Endothelial cell of umbilical vein (primary cell): ENCODE data around the gene AKT2. TPM values are rescaled to one million over a fixed set of nuclear protein-coding genes. Genes with fewer than 3 reads are reported as not detected.

Experiments
- BruUV-seq: library from RNA; stranded (reverse); fragments of 400-500 nt; replicated peaks from 2 replicates; lab custom pipeline; 2021; lab: Mats Ljungman, UMichigan
- CTCF ChIA-PET: fragments of 300-600, 350-600 bp; sonication (Branson Sonifier 250); formaldehyde crosslinking; loops from one replicate; lab custom pipeline; 2021; ENCODE audit warnings: antibody characterized with exemption, inconsistent platforms; lab: Charles Lee
- POLR2A ChIA-PET: fragments of 300-600, 350-600 bp; sonication (Branson Sonifier 250); formaldehyde crosslinking; loops from one replicate; lab custom pipeline; 2021; ENCODE audit warnings: antibody characterized with exemption, inconsistent platforms; lab: Charles Lee
- DNase-seq: peaks from one replicate; pipeline ENCODE4 v3.0.0-alpha.2; 2011; ENCODE audit warnings: low read depth, low spot score
- FAIRE-seq: peaks from 2 replicates; lab custom pipeline; 2011; peaks lifted over from hg19 to GRCh38; lab: Jason Lieb, UNC
- H2AFZ ChIP-seq: 2 replicates; pipeline ENCODE4 v1.6.0; 2012; ENCODE audit warnings: low read depth, low read length, control low read depth, inconsistent platforms
- H3K27ac ChIP-seq: 2 replicates; pipeline ENCODE4 v1.5.1; 2011; ENCODE audit warnings: low read depth, mild to moderate bottlenecking, control low read depth, low read length, moderate library complexity; ENCODE audit not compliant: insufficient read depth
- H3K27me3 ChIP-seq, 2 experiments: 2 replicates each; pipeline versions ENCODE4 v1.6.0 to v1.6.1; 2011; ENCODE audit warnings: low read length in 2 of 2, mixed read lengths in 1 of 2; ENCODE audit not compliant: control insufficient read depth in 2 of 2, insufficient read depth in 2 of 2
- H3K36me3 ChIP-seq, 2 experiments: 2 replicates in 1 of 2; 3 replicates in 1 of 2; pipeline ENCODE4 v1.5.1; 2011; ENCODE audit warnings: low read length in 2 of 2, mild to moderate bottlenecking in 1 of 2, moderate library complexity in 1 of 2; ENCODE audit not compliant: control insufficient read depth in 2 of 2, insufficient read depth in 2 of 2; ENCODE audit errors: extremely low read depth in 1 of 2
- H3K4me1 ChIP-seq: 3 replicates; pipeline ENCODE4 v1.5.1; 2011; ENCODE audit warnings: mild to moderate bottlenecking, low read length; ENCODE audit not compliant: control insufficient read depth, insufficient read depth; ENCODE audit errors: extremely low read depth
- H3K4me2 ChIP-seq: 2 replicates; pipeline ENCODE4 v1.6.1; 2011; ENCODE audit warnings: low read length, control low read depth, mixed read lengths; ENCODE audit not compliant: insufficient read depth
- H3K4me3 ChIP-seq, 3 experiments: fragments of 200-600 bp in 1 of 3; sonication (generic), shearing (Covaris generic) in 1 of 3; replicated peaks in 1 of 3; 2 replicates each; pipeline ENCODE4 v1.5.1; 2011 to 2016; ENCODE audit warnings: control low read depth in 3 of 3, low read length in 3 of 3, mild to moderate bottlenecking in 2 of 3, inconsistent platforms in 1 of 3, low read depth in 1 of 3, moderate library complexity in 1 of 3; ENCODE audit not compliant: insufficient read depth in 1 of 3
- H3K79me2 ChIP-seq: 2 replicates; pipeline ENCODE4 v1.6.0; 2012; ENCODE audit warnings: low read length, inconsistent platforms; ENCODE audit not compliant: control insufficient read depth, insufficient read depth
- H3K9ac ChIP-seq: replicated peaks from 2 replicates; pipeline ENCODE3; 2011; ENCODE audit warnings: low read length, control low read depth; ENCODE audit not compliant: insufficient read depth; ENCODE audit errors: extremely low read depth
- H3K9me1 ChIP-seq: replicated peaks from 3 replicates; pipeline ENCODE4 v1.6.0; 2011; ENCODE audit warnings: mild to moderate bottlenecking, low read length; ENCODE audit not compliant: control insufficient read depth, insufficient read depth; ENCODE audit errors: extremely low read depth
- H3K9me3 ChIP-seq: replicated peaks from 2 replicates; pipeline ENCODE4 v1.5.1; 2012; ENCODE audit warnings: low read length, inconsistent platforms; ENCODE audit not compliant: control insufficient read depth, insufficient read depth
- H4K20me1 ChIP-seq: replicated peaks from 2 replicates; pipeline ENCODE3; 2011; ENCODE audit warnings: mild to moderate bottlenecking, low read length; ENCODE audit not compliant: control insufficient read depth, insufficient read depth; ENCODE audit errors: extremely low read depth
- EZH2 ChIP-seq: IDR thresholded peaks from 2 replicates; pipeline ENCODE4 v1.6.1; 2012; ENCODE audit warnings: borderline replicate concordance, low read depth, mild to moderate bottlenecking, moderate library complexity, low read length, inconsistent platforms; ENCODE audit not compliant: severe bottlenecking
- GATA2 ChIP-seq: IDR thresholded peaks from 2 replicates; pipeline ENCODE4 v1.7.0; 2011; ENCODE audit warnings: low read depth, mild to moderate bottlenecking, moderate library complexity, mixed read lengths, low read length; ENCODE audit not compliant: insufficient read length, insufficient read depth
- JUN ChIP-seq: IDR thresholded peaks from 2 replicates; pipeline ENCODE4 v1.6.1; 2011; ENCODE audit warnings: borderline replicate concordance, low read depth; ENCODE audit not compliant: insufficient read length, insufficient read depth
- MYC ChIP-seq: IDR thresholded peaks from one replicate; pipeline ENCODE4 v1.6.1; 2011; ENCODE audit warnings: mild to moderate bottlenecking, low read depth, low read length
- POLR2AphosphoS5 ChIP-seq: IDR thresholded peaks from 2 replicates; pipeline ENCODE4 v1.6.1; 2012; ENCODE audit warnings: low read depth, mild to moderate bottlenecking, control low read depth, low read length, moderate library complexity; ENCODE audit not compliant: insufficient read depth
- dilution Hi-C: fragments of 300-500 bp; cut with MboI; formaldehyde crosslinking; loops from one replicate; pipeline ENCODE4 v1.15.0; 2019; ENCODE audit warnings: low sequenced_read_pairs; ENCODE audit not compliant: extremely low pct_ligation_motif_present
- intact Hi-C: fragments of 100-400 bp; cut with micrococcal nuclease; formaldehyde crosslinking; loops from one replicate; pipeline ENCODE4 v1.10.0; 2022
- polyA plus RNA-seq, 4 experiments: library from polyadenylated mRNA; depleted of rRNA in 3 of 4; stranded (reverse) in 3 of 4; unstranded in 1 of 4; fragments of >200 nt; gene quantifications; 2 replicates each; pipeline versions ENCODE4 v1.2.1 to v1.2.3, GENCODE V29; 2011 to 2012; ENCODE audit warnings: missing spikeins in 1 of 4
- total RNA-seq: library from RNA; stranded (reverse); gene quantifications from 2 replicates; pipeline ENCODE4 v1.2.3, GENCODE V29; 2021
- TF ChIP-seq, protein P1 (sequence below), 2 donors: IDR thresholded peaks; 1 replicate in 1 of 2; 2 replicates in 1 of 2; pipeline ENCODE4 v1.5.1; 2011; ENCODE audit warnings: low read length in 2 of 2, mild to moderate bottlenecking in 2 of 2, moderate library complexity in 2 of 2, control low read depth in 1 of 2, inconsistent platforms in 1 of 2, low read depth in 1 of 2; ENCODE audit not compliant: insufficient read depth in 1 of 2; ENCODE audit errors: extremely low read depth in 1 of 2

AKT2 gene
- total and polyA plus RNA-seq, 2 donors (not counting 3 experiments of a cell fraction or from before 2014, with no cell fraction given): 65.2 to 69.8 TPM

DNA sequence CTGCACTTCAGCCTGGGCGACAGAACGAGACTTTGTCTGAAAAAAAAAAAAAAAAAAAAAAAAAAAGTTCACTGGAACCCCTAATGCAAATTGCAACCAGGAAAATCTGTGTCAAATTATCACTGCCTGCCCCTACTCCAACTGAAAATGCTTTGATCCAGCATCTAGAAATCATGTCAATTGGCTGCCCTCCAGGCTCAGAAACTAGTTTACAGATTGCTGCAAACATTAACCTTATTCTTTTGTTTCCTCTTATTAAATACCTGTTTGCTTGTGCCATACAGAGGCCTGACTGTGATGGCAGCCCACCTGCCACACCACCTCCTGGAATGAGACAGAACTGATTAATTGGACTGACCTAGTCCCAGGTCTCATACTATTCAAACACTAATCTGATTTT is 18.6 kb upstream of the AKT2 start:
- no peak overlapping the region for H3K9ac ChIP-seq
- H3K9me3 ChIP-seq: no peaks in the 10 kb centered on the region
- no peak for FAIRE-seq
- DNase-seq: no peak
- dilution Hi-C loops: no loop called here
- intact Hi-C loops: no loop called here
- TF ChIP-seq EZH2: no peak
- H4K20me1 ChIP-seq: no peaks in the 10 kb centered on the region
- H3K27me3 ChIP-seq: no peaks in the 10 kb centered on the region
- no TSS peak for BruUV-seq
- CTCF ChIA-PET: interaction anchor here (0.9 to 2.4 kb wide), 5 partner anchors 35 to 331 kb away, joined by 3 to 35 read pairs (median 13); no protein-coding TSS in a partner anchor
- no peak overlapping the region for H2AFZ ChIP-seq
- POLR2A ChIA-PET: no interaction called here
- H3K4me2 ChIP-seq: no peak overlapping the region
- H3K4me3 ChIP-seq: no peak overlapping the region
- H3K36me3 ChIP-seq: no peaks in the 10 kb centered on the region
- H3K79me2 ChIP-seq: no peaks in the 10 kb centered on the region
- H3K9me1 ChIP-seq: no peaks in the 10 kb centered on the region
- H3K27ac ChIP-seq: no peak overlapping the region
- no peaks in the 10 kb centered on the region for H3K4me1 ChIP-seq

DNA sequence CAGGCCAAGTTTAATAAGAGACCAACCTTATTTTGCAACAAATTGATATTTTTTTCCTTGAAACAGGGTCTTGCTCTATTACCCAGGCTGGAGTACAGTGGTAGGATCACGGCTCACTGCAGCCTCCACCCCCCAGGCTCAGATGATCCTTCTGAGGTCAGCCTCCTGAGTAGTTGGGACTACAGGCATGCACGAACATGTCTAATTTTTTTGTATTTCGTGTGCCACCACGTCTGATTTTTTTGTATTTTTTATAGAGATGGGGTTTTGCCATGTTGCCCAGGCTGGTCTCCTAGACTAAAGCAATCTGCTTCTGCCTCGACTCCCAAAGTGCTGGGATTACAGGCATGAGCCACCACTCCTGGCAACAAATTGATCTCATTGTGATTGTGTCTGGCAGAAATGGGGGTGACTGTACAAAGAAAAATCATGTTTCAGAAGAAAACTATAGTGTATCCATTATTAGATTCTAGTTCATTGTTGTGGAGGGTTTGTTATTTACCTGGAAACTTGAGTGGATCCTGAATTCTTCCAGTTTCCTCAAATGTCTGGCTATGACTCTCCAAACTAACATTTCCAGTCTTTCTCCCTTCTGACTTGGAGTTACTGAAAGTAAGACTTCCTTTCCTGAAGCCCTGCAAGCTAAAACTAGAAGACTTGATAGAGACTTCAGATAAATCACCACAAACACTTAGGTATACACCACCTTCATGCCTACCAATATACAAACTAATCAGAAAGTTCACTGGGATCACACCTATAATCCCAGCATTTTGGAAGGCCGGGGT is 17.3 kb upstream of the AKT2 start:
- DNase-seq (no peak), FAIRE-seq (no peak)
- H3K27ac ChIP-seq: no peak overlapping the region
- H3K4me3 ChIP-seq: no peak overlapping the region
- CTCF ChIA-PET: no interaction called here
- POLR2A ChIA-PET: no interaction called here
- dilution Hi-C loops (no loop called here), intact Hi-C loops (no loop called here)
- no peaks in the 10 kb centered on the region for H3K9me3 ChIP-seq
- no peaks in the 10 kb centered on the region for H3K27me3 ChIP-seq
- no peaks in the 10 kb centered on the region for H3K79me2 ChIP-seq
- H2AFZ ChIP-seq: no peak overlapping the region
- BruUV-seq: no TSS peak
- H3K4me1 ChIP-seq: no peaks in the 10 kb centered on the region
- H3K4me2 ChIP-seq: no peak overlapping the region
- no peaks in the 10 kb centered on the region for H3K36me3 ChIP-seq
- no peak overlapping the region for H3K9ac ChIP-seq
- H4K20me1 ChIP-seq: no peaks in the 10 kb centered on the region
- H3K9me1 ChIP-seq: no peaks in the 10 kb centered on the region
- TF ChIP-seq MYC: no peak
- no peak for TF ChIP-seq JUN
- TF ChIP-seq EZH2: no peak
- no peak for TF ChIP-seq POLR2AphosphoS5
- TF ChIP-seq, protein P1, sequence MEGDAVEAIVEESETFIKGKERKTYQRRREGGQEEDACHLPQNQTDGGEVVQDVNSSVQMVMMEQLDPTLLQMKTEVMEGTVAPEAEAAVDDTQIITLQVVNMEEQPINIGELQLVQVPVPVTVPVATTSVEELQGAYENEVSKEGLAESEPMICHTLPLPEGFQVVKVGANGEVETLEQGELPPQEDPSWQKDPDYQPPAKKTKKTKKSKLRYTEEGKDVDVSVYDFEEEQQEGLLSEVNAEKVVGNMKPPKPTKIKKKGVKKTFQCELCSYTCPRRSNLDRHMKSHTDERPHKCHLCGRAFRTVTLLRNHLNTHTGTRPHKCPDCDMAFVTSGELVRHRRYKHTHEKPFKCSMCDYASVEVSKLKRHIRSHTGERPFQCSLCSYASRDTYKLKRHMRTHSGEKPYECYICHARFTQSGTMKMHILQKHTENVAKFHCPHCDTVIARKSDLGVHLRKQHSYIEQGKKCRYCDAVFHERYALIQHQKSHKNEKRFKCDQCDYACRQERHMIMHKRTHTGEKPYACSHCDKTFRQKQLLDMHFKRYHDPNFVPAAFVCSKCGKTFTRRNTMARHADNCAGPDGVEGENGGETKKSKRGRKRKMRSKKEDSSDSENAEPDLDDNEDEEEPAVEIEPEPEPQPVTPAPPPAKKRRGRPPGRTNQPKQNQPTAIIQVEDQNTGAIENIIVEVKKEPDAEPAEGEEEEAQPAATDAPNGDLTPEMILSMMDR (IDR thresholded peaks at IDR 0.05; ENCODE audit: extremely low read depth in 1 of 2, insufficient read depth in 1 of 2, low read depth in 1 of 2, low read length in 2 of 2): no peak
- TF ChIP-seq GATA2: no peak
